Measurements from ENCODE around the gene ABCB9. TPM values are rescaled to one million over a fixed set of nuclear protein-coding genes. Genes with fewer than 3 reads are reported as not detected.
"Not testable (repeated sequence)": the region's sequence is repeated elsewhere in the genome, so short reads cannot be mapped to it uniquely, and the experiment has no call there.

Gene ABCB9
- total RNA-seq, 6 experiments from 2014 or later = 0.48 to 1.4 (median 0.94) TPM

GRCh38 chr12:122893208-122894153 is 72.8 kb downstream of the ABCB9 start:
- no peak overlapping the region for H3K4me3 ChIP-seq
- ATAC-seq (no peak), DNase-seq (peak in 1 of 3 donors; percentile 74)
- no peaks in the 10 kb centered on the region for H3K27me3 ChIP-seq
- WGBS (ENCODE audit: insufficient coverage, low coverage, low lambda C conversion rate, missing lambda C conversion rate) = 64% methylated on average over 7 of the region's 7 CpGs
- H3K9me3 ChIP-seq = no peaks in the 10 kb centered on the region
- TF ChIP-seq CTCF (IDR thresholded peaks at IDR 0.05) = no peak
- TF ChIP-seq POLR2A (IDR thresholded peaks at IDR 0.05) = no peak
- H3K27ac ChIP-seq = peak overlapping the region in 2 of 3 donors; percentile 79 to 81
- no peaks in the 10 kb centered on the region for H3K36me3 ChIP-seq
- peaks cover 0 to 41% (median 6%) of the 10 kb centered on the region in 4 donors for H3K4me1 ChIP-seq
- intact Hi-C loops (cut with DNase I) = no loop called here

GRCh38 chr12:122892724-122893123 is 73.5 kb downstream of the ABCB9 start:
- H3K27ac ChIP-seq; DNase-seq; H3K9me3 ChIP-seq; intact Hi-C loops (cut with DNase I); H3K27me3 ChIP-seq; H3K4me3 ChIP-seq; H3K36me3 ChIP-seq; ATAC-seq: not testable (repeated sequence)
- 81% methylated on average over 9 of the region's 9 CpGs for WGBS (ENCODE audit: insufficient coverage, low coverage, low lambda C conversion rate, missing lambda C conversion rate)
- H3K4me1 ChIP-seq = peaks cover 0 to 47% (median 7%) of the 10 kb centered on the region in 4 donors

GRCh38 chr12:122891661-122892525 is 74.4 kb downstream of the ABCB9 start:
- no peak overlapping the region for H3K4me3 ChIP-seq

GRCh38 chr12:122889761-122890520 is 76.3 kb downstream of the ABCB9 start:
- intact Hi-C loops (cut with DNase I) = no loop called here
- H3K4me1 ChIP-seq = peaks cover 0 to 57% (median 9%) of the 10 kb centered on the region in 4 donors
- ATAC-seq (no peak), DNase-seq (no peak)
- no peak overlapping the region for H3K4me3 ChIP-seq
- TF ChIP-seq POLR2A (IDR thresholded peaks at IDR 0.05) = no peak
- no peak for TF ChIP-seq CTCF (IDR thresholded peaks at IDR 0.05)
- H3K36me3 ChIP-seq = no peaks in the 10 kb centered on the region
- H3K27me3 ChIP-seq = no peaks in the 10 kb centered on the region
- no peaks in the 10 kb centered on the region for H3K9me3 ChIP-seq
- WGBS (ENCODE audit: insufficient coverage, low coverage, low lambda C conversion rate, missing lambda C conversion rate) = 60% methylated on average over 13 of the region's 13 CpGs
- H3K27ac ChIP-seq = peak overlapping the region in 1 of 3 donors; percentile 66

More at GRCh38 chr12:122891661-122892525, 74.4 kb downstream of the ABCB9 start:
- Histone ChIP-seq H3K36me3 (no peaks in the 10 kb centered on the region), H3K9me3 (no peaks in the 10 kb centered on the region), H3K27me3 (no peaks in the 10 kb centered on the region), H3K4me1 (peaks cover 0 to 56% (median 8%) of the 10 kb centered on the region in 4 donors), H3K27ac (peak overlapping the region in 1 of 3 donors; percentile 48)
- ATAC-seq = no peak
- intact Hi-C loops (cut with DNase I) = no loop called here
- DNase-seq = no peak
- no peak for TF ChIP-seq POLR2A (IDR thresholded peaks at IDR 0.05)
- no peak for TF ChIP-seq CTCF (IDR thresholded peaks at IDR 0.05)
- WGBS (ENCODE audit: insufficient coverage, low coverage, low lambda C conversion rate, missing lambda C conversion rate) = 37% methylated on average over 10 of the region's 10 CpGs

Measured in right lobe of liver (tissue), 6 donors.